Upper lobe of left lung (tissue), 4 donors: ENCODE data around the gene PPP1R12B.

ENCODE experiments used
- EP300 ChIP-seq, 4 donors: sonication (generic); formaldehyde crosslinking; IDR thresholded peaks; one replicate each; pipeline ENCODE4 v1.5.1; 2017; ENCODE audit warnings: antibody characterized with exemption in 4 of 4, control low read depth in 2 of 4
- POLR2A ChIP-seq, 4 donors: fragments of 450-650 bp; IDR thresholded peaks; one replicate each; pipeline ENCODE4 v1.5.1; 2016 to 2017; ENCODE audit warnings: antibody characterized with exemption in 4 of 4, mild to moderate bottlenecking in 2 of 4
- TF ChIP-seq, protein P1 (sequence below), 6 experiments: fragments of 450-650 bp in 4 of 6; fragments of 200-600 bp in 2 of 6; sonication (generic) in 2 of 6; IDR thresholded peaks; one replicate each; pipeline ENCODE4 v1.5.1; 2016 to 2019; ENCODE audit warnings: antibody characterized with exemption in 6 of 6

GRCh38 chr1:202586871-202587270 lies 238.4 kb downstream of the PPP1R12B start:
- TF ChIP-seq EP300 (IDR thresholded peaks at IDR 0.05) (no peak), POLR2A (IDR thresholded peaks at IDR 0.05) (no peak)
- TF ChIP-seq, protein P1, sequence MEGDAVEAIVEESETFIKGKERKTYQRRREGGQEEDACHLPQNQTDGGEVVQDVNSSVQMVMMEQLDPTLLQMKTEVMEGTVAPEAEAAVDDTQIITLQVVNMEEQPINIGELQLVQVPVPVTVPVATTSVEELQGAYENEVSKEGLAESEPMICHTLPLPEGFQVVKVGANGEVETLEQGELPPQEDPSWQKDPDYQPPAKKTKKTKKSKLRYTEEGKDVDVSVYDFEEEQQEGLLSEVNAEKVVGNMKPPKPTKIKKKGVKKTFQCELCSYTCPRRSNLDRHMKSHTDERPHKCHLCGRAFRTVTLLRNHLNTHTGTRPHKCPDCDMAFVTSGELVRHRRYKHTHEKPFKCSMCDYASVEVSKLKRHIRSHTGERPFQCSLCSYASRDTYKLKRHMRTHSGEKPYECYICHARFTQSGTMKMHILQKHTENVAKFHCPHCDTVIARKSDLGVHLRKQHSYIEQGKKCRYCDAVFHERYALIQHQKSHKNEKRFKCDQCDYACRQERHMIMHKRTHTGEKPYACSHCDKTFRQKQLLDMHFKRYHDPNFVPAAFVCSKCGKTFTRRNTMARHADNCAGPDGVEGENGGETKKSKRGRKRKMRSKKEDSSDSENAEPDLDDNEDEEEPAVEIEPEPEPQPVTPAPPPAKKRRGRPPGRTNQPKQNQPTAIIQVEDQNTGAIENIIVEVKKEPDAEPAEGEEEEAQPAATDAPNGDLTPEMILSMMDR (IDR thresholded peaks at IDR 0.05) = no peak
